Erythroblast (primary cell): ENCODE results near the gene ZNF554.

Experiments used
- GATA1 ChIP-seq: IDR thresholded peaks from 2 replicates; pipeline ENCODE4 v1.6.1; 2011; ENCODE audit warnings: low read depth, mild to moderate bottlenecking, control low read depth, low read length, moderate library complexity
- POLR2A ChIP-seq: IDR thresholded peaks from 2 replicates; pipeline ENCODE4 v1.6.1; 2011; ENCODE audit warnings: mild to moderate bottlenecking, low read length

- TF ChIP-seq POLR2A (peak; percentile 81), GATA1 (no peak)
Measured at GRCh38 chr19:2785244-2785997, 34.2 kb upstream of the ZNF554 start, which contains the start of gene THOP1.
